Measurements from ENCODE around the gene SFTPA1. TPM values are rescaled to one million over a fixed set of nuclear protein-coding genes. Genes with fewer than 3 reads are reported as not detected.
"Not testable (repeated sequence)": the region's sequence is repeated elsewhere in the genome, so short reads cannot be mapped to it uniquely, and the experiment has no call there.

SFTPA1 gene
- polyA plus RNA-seq, 3 donors, result not detected

DNA sequence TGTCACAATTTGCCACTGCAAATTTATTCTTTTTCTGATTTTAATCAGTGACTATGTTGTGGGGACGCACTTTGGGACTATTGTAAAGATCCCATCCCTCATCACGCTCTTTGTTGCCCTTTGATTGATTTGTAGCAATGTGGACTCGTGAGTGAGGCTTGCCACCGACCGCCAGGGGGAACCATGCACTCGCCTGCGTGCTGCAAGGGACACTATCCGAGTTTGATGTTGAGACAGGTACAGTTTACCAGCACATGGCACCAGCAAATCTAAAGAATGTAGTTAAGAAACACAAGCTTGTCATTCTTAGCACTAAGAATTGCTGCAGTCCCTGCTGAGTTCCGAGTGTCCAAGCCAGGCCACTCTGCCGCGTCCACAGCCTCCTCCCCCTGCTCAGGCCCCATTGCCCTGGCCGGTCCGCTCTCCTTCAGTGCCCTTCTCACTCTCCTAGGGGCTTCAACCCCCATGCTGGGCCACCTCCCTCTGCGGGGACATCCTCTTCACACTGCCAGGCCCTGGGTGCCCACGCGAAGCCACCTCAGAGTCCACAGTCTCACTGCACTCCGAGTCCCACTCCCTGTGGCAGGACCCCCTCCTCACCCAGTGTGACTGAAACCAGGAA lies 48.5 kb upstream of the SFTPA1 start:
- intact Hi-C loops (cut with micrococcal nuclease), result no loop called here
- H4K20me1 ChIP-seq (ENCODE audit: insufficient read depth, low read length), result no peaks in the 10 kb centered on the region
- peak overlapping the region; percentile 64 for H2AFZ ChIP-seq (ENCODE audit: insufficient read depth, low read depth, low read length, poor library complexity, severe bottlenecking)
- Mint-ChIP-seq H3K27ac (peak overlapping the region in 1 of 7 donors; percentile 67), H3K4me3 (peak overlapping the region; percentile 40 to 80), H3K9me3 (no peaks in the 10 kb centered on the region), H3K27me3 (ENCODE audit: low read depth in 3 of 3) (peaks cover 4 to 12% (median 4%) of the 10 kb centered on the region in 3 donors), H3K4me1 (peaks cover 16% of the 10 kb centered on the region), H3K36me3 (no peaks in the 10 kb centered on the region)
- TF ChIP-seq, protein P1, sequence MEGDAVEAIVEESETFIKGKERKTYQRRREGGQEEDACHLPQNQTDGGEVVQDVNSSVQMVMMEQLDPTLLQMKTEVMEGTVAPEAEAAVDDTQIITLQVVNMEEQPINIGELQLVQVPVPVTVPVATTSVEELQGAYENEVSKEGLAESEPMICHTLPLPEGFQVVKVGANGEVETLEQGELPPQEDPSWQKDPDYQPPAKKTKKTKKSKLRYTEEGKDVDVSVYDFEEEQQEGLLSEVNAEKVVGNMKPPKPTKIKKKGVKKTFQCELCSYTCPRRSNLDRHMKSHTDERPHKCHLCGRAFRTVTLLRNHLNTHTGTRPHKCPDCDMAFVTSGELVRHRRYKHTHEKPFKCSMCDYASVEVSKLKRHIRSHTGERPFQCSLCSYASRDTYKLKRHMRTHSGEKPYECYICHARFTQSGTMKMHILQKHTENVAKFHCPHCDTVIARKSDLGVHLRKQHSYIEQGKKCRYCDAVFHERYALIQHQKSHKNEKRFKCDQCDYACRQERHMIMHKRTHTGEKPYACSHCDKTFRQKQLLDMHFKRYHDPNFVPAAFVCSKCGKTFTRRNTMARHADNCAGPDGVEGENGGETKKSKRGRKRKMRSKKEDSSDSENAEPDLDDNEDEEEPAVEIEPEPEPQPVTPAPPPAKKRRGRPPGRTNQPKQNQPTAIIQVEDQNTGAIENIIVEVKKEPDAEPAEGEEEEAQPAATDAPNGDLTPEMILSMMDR (IDR thresholded peaks at IDR 0.05), result peak; percentile 80
- H3K9ac ChIP-seq (ENCODE audit: insufficient read depth, low read length, poor library complexity, severe bottlenecking), result no peak overlapping the region
- no peak overlapping the region for H3K27ac ChIP-seq (ENCODE audit: low read depth in 1 of 2, low read length in 2 of 2)
- H3K4me2 ChIP-seq (replicated peaks; ENCODE audit: extremely low read depth, low read length, poor library complexity, severe bottlenecking), result peak overlapping the region; percentile 47
- WGBS (ENCODE audit: insufficient coverage), result 12% methylated on average over 16 of the region's 17 CpGs
- no peaks in the 10 kb centered on the region for H3K36me3 ChIP-seq (replicated peaks in 1 of 2; ENCODE audit: control insufficient read depth in 1 of 2, insufficient read depth in 2 of 2, low read length in 2 of 2)
- H3K27me3 ChIP-seq (ENCODE audit: control insufficient read depth in 2 of 2, insufficient read depth in 2 of 2, low read length in 2 of 2), result no peaks in the 10 kb centered on the region
- H3K4me1 ChIP-seq (ENCODE audit: control insufficient read depth in 1 of 2, insufficient read depth in 2 of 2, low read length in 2 of 2), result peaks cover 5 to 6% of the 10 kb centered on the region in 2 donors
- peak; percentile 9 to 31 (median 12) for DNase-seq
- no peak overlapping the region for H3K4me3 ChIP-seq (replicated peaks in 1 of 3; ENCODE audit: low read depth in 2 of 3, low read length in 3 of 3)
- H3K9me3 ChIP-seq (replicated peaks in 1 of 2; ENCODE audit: control insufficient read depth in 1 of 2, insufficient read depth in 1 of 2, low read length in 2 of 2), result no peaks in the 10 kb centered on the region
- no peaks in the 10 kb centered on the region for H3K79me2 ChIP-seq (ENCODE audit: insufficient read depth, low read length)

DNA sequence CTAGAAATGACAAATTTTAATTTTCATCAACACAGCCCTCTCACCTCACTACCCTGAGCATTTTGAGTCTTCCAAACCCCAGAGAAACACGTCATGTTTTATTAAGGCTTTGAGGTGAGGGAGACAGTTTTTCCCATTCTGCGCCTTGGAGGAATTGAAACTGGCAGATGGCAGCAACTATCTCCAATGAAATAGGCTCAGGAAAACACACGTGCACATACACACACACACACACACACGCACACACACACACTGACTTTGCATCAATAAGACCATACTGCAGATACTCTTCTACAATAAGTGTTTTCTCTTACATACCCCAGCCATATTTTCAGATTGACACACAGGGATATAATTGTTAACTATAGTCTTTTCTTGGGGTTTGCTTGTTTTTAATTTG lies 47.3 kb upstream of the SFTPA1 start:
- Mint-ChIP-seq H3K27me3 (ENCODE audit: low read depth in 3 of 3) (peaks cover 4 to 12% (median 4%) of the 10 kb centered on the region in 3 donors), H3K4me3 (no peak overlapping the region), H3K36me3 (no peaks in the 10 kb centered on the region), H3K9me3 (no peaks in the 10 kb centered on the region), H3K27ac (no peak overlapping the region), H3K4me1 (peaks cover 16% of the 10 kb centered on the region)
- Histone ChIP-seq H3K4me2 (replicated peaks; ENCODE audit: extremely low read depth, low read length, poor library complexity, severe bottlenecking) (no peak overlapping the region), H4K20me1 (ENCODE audit: insufficient read depth, low read length) (no peaks in the 10 kb centered on the region), H3K4me3 (replicated peaks in 1 of 3; ENCODE audit: low read depth in 2 of 3, low read length in 3 of 3) (no peak overlapping the region), H3K9ac (ENCODE audit: insufficient read depth, low read length, poor library complexity, severe bottlenecking) (no peak overlapping the region), H2AFZ (ENCODE audit: insufficient read depth, low read depth, low read length, poor library complexity, severe bottlenecking) (no peak overlapping the region), H3K4me1 (ENCODE audit: control insufficient read depth in 1 of 2, insufficient read depth in 2 of 2, low read length in 2 of 2) (peaks cover 5 to 6% of the 10 kb centered on the region in 2 donors), H3K9me3 (replicated peaks in 1 of 2; ENCODE audit: control insufficient read depth in 1 of 2, insufficient read depth in 1 of 2, low read length in 2 of 2) (no peaks in the 10 kb centered on the region), H3K36me3 (replicated peaks in 1 of 2; ENCODE audit: control insufficient read depth in 1 of 2, insufficient read depth in 2 of 2, low read length in 2 of 2) (no peaks in the 10 kb centered on the region), H3K27ac (ENCODE audit: low read depth in 1 of 2, low read length in 2 of 2) (no peak overlapping the region), H3K27me3 (ENCODE audit: control insufficient read depth in 2 of 2, insufficient read depth in 2 of 2, low read length in 2 of 2) (no peaks in the 10 kb centered on the region), H3K79me2 (ENCODE audit: insufficient read depth, low read length) (no peaks in the 10 kb centered on the region)
- intact Hi-C loops (cut with micrococcal nuclease), result no loop called here
- no peak for DNase-seq
- TF ChIP-seq, protein P1 (IDR thresholded peaks at IDR 0.05), result no peak
- no CpG with 5 or more reads among the region's 4 CpGs for WGBS (ENCODE audit: insufficient coverage)

DNA sequence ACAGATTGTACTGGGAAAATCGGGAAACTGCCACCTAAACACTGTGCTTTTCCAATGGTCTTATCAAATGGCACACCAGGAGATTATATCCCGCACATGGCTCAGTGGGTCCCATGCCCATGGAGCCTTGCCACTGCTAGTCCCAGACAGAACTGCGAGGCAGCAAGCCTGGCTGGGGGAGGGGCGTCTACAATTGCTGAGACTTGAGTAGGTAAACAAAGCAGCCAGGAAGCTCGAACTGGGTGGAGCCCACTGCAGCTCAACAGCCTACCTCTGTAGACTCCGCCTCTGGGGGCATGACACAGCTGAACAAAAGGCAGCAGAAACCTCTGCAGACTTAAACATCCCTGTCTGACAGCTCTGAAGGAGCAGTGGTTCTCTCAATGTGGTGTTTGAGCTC lies 40.1 kb upstream of the SFTPA1 start:
- 96% methylated on average over 5 of the region's 6 CpGs for WGBS (ENCODE audit: insufficient coverage)
- H2AFZ ChIP-seq (ENCODE audit: insufficient read depth, low read depth, low read length, poor library complexity, severe bottlenecking); H3K27ac Mint-ChIP-seq: not testable (repeated sequence)

More for the DNA sequence above, 40.1 kb upstream of the SFTPA1 start:
- H3K4me3 ChIP-seq (replicated peaks in 1 of 3; ENCODE audit: low read depth in 2 of 3, low read length in 3 of 3); H3K4me1 ChIP-seq (ENCODE audit: control insufficient read depth in 1 of 2, insufficient read depth in 2 of 2, low read length in 2 of 2); H3K9ac ChIP-seq (ENCODE audit: insufficient read depth, low read length, poor library complexity, severe bottlenecking); H3K79me2 ChIP-seq (ENCODE audit: insufficient read depth, low read length); H3K36me3 ChIP-seq (replicated peaks in 1 of 2; ENCODE audit: control insufficient read depth in 1 of 2, insufficient read depth in 2 of 2, low read length in 2 of 2); H4K20me1 ChIP-seq (ENCODE audit: insufficient read depth, low read length); H3K9me3 ChIP-seq (replicated peaks in 1 of 2; ENCODE audit: control insufficient read depth in 1 of 2, insufficient read depth in 1 of 2, low read length in 2 of 2); H3K27me3 ChIP-seq (ENCODE audit: control insufficient read depth in 2 of 2, insufficient read depth in 2 of 2, low read length in 2 of 2); H3K27ac ChIP-seq (ENCODE audit: low read depth in 1 of 2, low read length in 2 of 2); H3K4me3 Mint-ChIP-seq; DNase-seq; H3K36me3 Mint-ChIP-seq; intact Hi-C loops (cut with micrococcal nuclease); H3K4me1 Mint-ChIP-seq; H3K4me2 ChIP-seq (replicated peaks; ENCODE audit: extremely low read depth, low read length, poor library complexity, severe bottlenecking): not testable (repeated sequence)
- H3K27me3 Mint-ChIP-seq (ENCODE audit: low read depth in 3 of 3), result peaks cover 2 to 17% (median 5%) of the 10 kb centered on the region in 3 donors
- H3K9me3 Mint-ChIP-seq, result peaks cover 2 to 22% (median 6%) of the 10 kb centered on the region in 7 donors

Measured in CD14-positive monocyte (primary cell).